HL-60/S4 treated with retinoic acid at 250 ng/mL for 4 days and 3 days (cell line): ENCODE results near the gene CLSTN2.

Experiments
- in situ Hi-C: fragments of 300-500 bp; cut with MboI; formaldehyde crosslinking; loops from 2 replicates; pipeline ENCODE4 v1.7.0; 2022; ENCODE audit warnings: low sequenced_read_pairs

The CLSTN2 gene

GRCh38 chr3:140265302-140265701 is 330.3 kb downstream of the CLSTN2 start:
- in situ Hi-C loops, result no loop called here

GRCh38 chr3:140268103-140268502 is 333.1 kb downstream of the CLSTN2 start:
- in situ Hi-C loops, result no loop called here

- in situ Hi-C loops, result no loop called here
These were observed 333.6 kb downstream of the CLSTN2 start for GRCh38 chr3:140268610-140269009.

- in situ Hi-C loops, result no loop called here
These were observed 335.3 kb downstream of the CLSTN2 start for GRCh38 chr3:140270329-140270728.

- in situ Hi-C loops, result no loop called here
These were observed 338.7 kb downstream of the CLSTN2 start for GRCh38 chr3:140273542-140274195.

GRCh38 chr3:140274429-140274828 is 339.4 kb downstream of the CLSTN2 start:
- in situ Hi-C loops, result no loop called here

- in situ Hi-C loops, result no loop called here
These were observed 341.7 kb downstream of the CLSTN2 start for GRCh38 chr3:140276703-140277102.

- in situ Hi-C loops, result no loop called here
These were observed 342.9 kb downstream of the CLSTN2 start for GRCh38 chr3:140277886-140278285.

GRCh38 chr3:140284372-140284771 is 349.4 kb downstream of the CLSTN2 start:
- in situ Hi-C loops, result no loop called here

- in situ Hi-C loops, result no loop called here
These were observed 350.4 kb downstream of the CLSTN2 start for GRCh38 chr3:140285380-140285779.

- in situ Hi-C loops, result no loop called here
These were observed 353.6 kb downstream of the CLSTN2 start for GRCh38 chr3:140288595-140288994.

GRCh38 chr3:140290105-140290504 is 355.1 kb downstream of the CLSTN2 start:
- in situ Hi-C loops, result no loop called here

GRCh38 chr3:140292170-140292569 is 357.2 kb downstream of the CLSTN2 start:
- in situ Hi-C loops, result no loop called here

- in situ Hi-C loops, result no loop called here
These were observed 357.7 kb downstream of the CLSTN2 start for GRCh38 chr3:140292684-140293083.

GRCh38 chr3:140294058-140294457 is 359.1 kb downstream of the CLSTN2 start:
- in situ Hi-C loops, result no loop called here

- in situ Hi-C loops, result no loop called here
These were observed 361.9 kb downstream of the CLSTN2 start for GRCh38 chr3:140296796-140297352.

- in situ Hi-C loops, result no loop called here
These were observed 363.1 kb downstream of the CLSTN2 start for GRCh38 chr3:140298043-140298442.

- in situ Hi-C loops, result no loop called here
These were observed 363.6 kb downstream of the CLSTN2 start for GRCh38 chr3:140298569-140299070.

- in situ Hi-C loops, result no loop called here
These were observed 368.9 kb downstream of the CLSTN2 start for GRCh38 chr3:140303875-140304274.

- in situ Hi-C loops, result no loop called here
These were observed 373.6 kb downstream of the CLSTN2 start for GRCh38 chr3:140308535-140308934.

- in situ Hi-C loops, result no loop called here
These were observed 376.4 kb downstream of the CLSTN2 start for GRCh38 chr3:140311428-140311827.

- in situ Hi-C loops, result no loop called here
These were observed 381.0 kb downstream of the CLSTN2 start for GRCh38 chr3:140315955-140316354.

- in situ Hi-C loops, result no loop called here
These were observed 381.5 kb downstream of the CLSTN2 start for GRCh38 chr3:140316466-140316865.
